BLaER1 (cell line): ENCODE measurements around the gene TLK2.
"Not testable (repeated sequence)": the region's sequence is repeated elsewhere in the genome, so short reads cannot be mapped to it uniquely, and the experiment has no call there.

Experiments used
- H3K27ac ChIP-seq: shearing (Covaris generic); formaldehyde crosslinking; 2 replicates; pipeline ENCODE4 v1.8.1; 2022
- H3K27me3 ChIP-seq: shearing (Covaris generic); formaldehyde crosslinking; 2 replicates; pipeline ENCODE4 v1.8.1; 2022
- H3K36me3 ChIP-seq: shearing (Covaris generic); formaldehyde crosslinking; 2 replicates; pipeline ENCODE4 v1.8.1; 2022
- H3K4me1 ChIP-seq: shearing (Covaris generic); formaldehyde crosslinking; 2 replicates; pipeline ENCODE4 v1.8.1; 2022
- H3K4me2 ChIP-seq: shearing (Covaris generic); formaldehyde crosslinking; 2 replicates; pipeline ENCODE4 v1.8.1; 2022
- H3K4me3 ChIP-seq: shearing (Covaris generic); formaldehyde crosslinking; 2 replicates; pipeline ENCODE4 v1.8.1; 2022
- H3K9ac ChIP-seq: shearing (Covaris generic); formaldehyde crosslinking; 2 replicates; pipeline ENCODE4 v1.8.1; 2022
- H3K9me3 ChIP-seq: shearing (Covaris generic); formaldehyde crosslinking; 2 replicates; pipeline ENCODE4 v1.8.1; 2022
- H4K20me1 ChIP-seq: shearing (Covaris generic); formaldehyde crosslinking; 2 replicates; pipeline ENCODE4 v1.8.1; 2022
- Cebpa-rat ChIP-seq: shearing (Covaris generic); IDR thresholded peaks from 2 replicates; pipeline ENCODE4 v1.8.1; 2022

Gene TLK2

GRCh38 chr17:62597150-62597549 is 118.5 kb downstream of the TLK2 start:
- no peak overlapping the region for H3K27ac ChIP-seq
- H4K20me1 ChIP-seq, result peaks cover 6% of the 10 kb centered on the region; the same call in 1 of the 2 replicates
- TF ChIP-seq Cebpa-rat, result no peak
- no peak overlapping the region for H3K4me3 ChIP-seq
- peaks cover 97% of the 10 kb centered on the region for H3K36me3 ChIP-seq
- peaks cover 42% of the 10 kb centered on the region for H3K9me3 ChIP-seq
- H3K9ac ChIP-seq, result no peak overlapping the region
- no peaks in the 10 kb centered on the region for H3K27me3 ChIP-seq
- no peak overlapping the region for H3K4me2 ChIP-seq
- no peaks in the 10 kb centered on the region for H3K4me1 ChIP-seq

- Histone ChIP-seq H3K9ac (no peak overlapping the region), H3K36me3 (peaks cover 97% of the 10 kb centered on the region), H3K4me1 (no peaks in the 10 kb centered on the region), H3K27me3 (no peaks in the 10 kb centered on the region), H3K9me3 (peaks cover 42% of the 10 kb centered on the region), H3K4me2 (no peak overlapping the region), H3K27ac (no peak overlapping the region), H4K20me1 (peaks cover 6% of the 10 kb centered on the region; the same call in 1 of the 2 replicates), H3K4me3 (no peak overlapping the region)
- no peak for TF ChIP-seq Cebpa-rat
Observed at GRCh38 chr17:62597920-62598319, 119.3 kb downstream of the TLK2 start.

- no peak for TF ChIP-seq Cebpa-rat
- H3K9me3 ChIP-seq, result peaks cover 24% of the 10 kb centered on the region
- peaks cover 97% of the 10 kb centered on the region for H3K36me3 ChIP-seq
Observed at GRCh38 chr17:62599964-62600657, 121.5 kb downstream of the TLK2 start.

GRCh38 chr17:62600805-62601204 is 122.2 kb downstream of the TLK2 start:
- no peak overlapping the region for H3K4me2 ChIP-seq
- no peak overlapping the region for H3K4me3 ChIP-seq
- H3K4me1 ChIP-seq, result no peaks in the 10 kb centered on the region
- peaks cover 17% of the 10 kb centered on the region for H3K9me3 ChIP-seq
- H3K9ac ChIP-seq, result no peak overlapping the region
- no peaks in the 10 kb centered on the region for H3K27me3 ChIP-seq
- H3K36me3 ChIP-seq, result peaks cover 97% of the 10 kb centered on the region
- no peak overlapping the region for H3K27ac ChIP-seq
- no peak for TF ChIP-seq Cebpa-rat
- peaks cover 6% of the 10 kb centered on the region; the same call in 1 of the 2 replicates for H4K20me1 ChIP-seq

More at GRCh38 chr17:62599964-62600657, 121.5 kb downstream of the TLK2 start:
- no peaks in the 10 kb centered on the region for H3K27me3 ChIP-seq
- no peak overlapping the region for H3K27ac ChIP-seq
- H3K4me3 ChIP-seq, result no peak overlapping the region
- no peaks in the 10 kb centered on the region for H3K4me1 ChIP-seq
- H4K20me1 ChIP-seq, result peaks cover 6% of the 10 kb centered on the region; the same call in 1 of the 2 replicates
- H3K4me2 ChIP-seq, result no peak overlapping the region
- H3K9ac ChIP-seq, result no peak overlapping the region

GRCh38 chr17:62601471-62601870 is 122.8 kb downstream of the TLK2 start:
- peaks cover 11% of the 10 kb centered on the region for H3K9me3 ChIP-seq
- H3K27me3 ChIP-seq, result no peaks in the 10 kb centered on the region
- TF ChIP-seq Cebpa-rat, result no peak
- H3K4me2 ChIP-seq, result no peak overlapping the region
- peaks cover 97% of the 10 kb centered on the region for H3K36me3 ChIP-seq
- H4K20me1 ChIP-seq, result peaks cover 6% of the 10 kb centered on the region; the same call in 1 of the 2 replicates
- H3K9ac ChIP-seq, result no peak overlapping the region
- no peaks in the 10 kb centered on the region for H3K4me1 ChIP-seq
- no peak overlapping the region for H3K4me3 ChIP-seq
- H3K27ac ChIP-seq, result no peak overlapping the region

GRCh38 chr17:62603783-62604182 is 125.2 kb downstream of the TLK2 start:
- H3K36me3 ChIP-seq, result peaks cover 98% of the 10 kb centered on the region
- not testable (repeated sequence) for H3K27me3 ChIP-seq, H3K9ac ChIP-seq, H4K20me1 ChIP-seq, H3K9me3 ChIP-seq, H3K27ac ChIP-seq, H3K4me3 ChIP-seq, H3K4me1 ChIP-seq, H3K4me2 ChIP-seq

GRCh38 chr17:62605588-62605987 is 127.0 kb downstream of the TLK2 start:
- no peak overlapping the region for H3K9ac ChIP-seq
- no peaks in the 10 kb centered on the region for H3K27me3 ChIP-seq
- H3K27ac ChIP-seq, result no peak overlapping the region
- peaks cover 98% of the 10 kb centered on the region for H3K36me3 ChIP-seq
- H3K4me3 ChIP-seq, result no peak overlapping the region
- H3K4me2 ChIP-seq, result no peak overlapping the region
- H3K9me3 ChIP-seq, result no peaks in the 10 kb centered on the region
- no peaks in the 10 kb centered on the region for H4K20me1 ChIP-seq
- H3K4me1 ChIP-seq, result 0 out of 2 replicates have a peak, but pooled peaks cover 5% of the 10 kb centered on the region
- no peak for TF ChIP-seq Cebpa-rat

GRCh38 chr17:62611292-62611691 is 132.7 kb downstream of the TLK2 start:
- no peaks in the 10 kb centered on the region for H3K9me3 ChIP-seq
- H3K27me3 ChIP-seq, result no peaks in the 10 kb centered on the region
- H3K36me3 ChIP-seq, result peaks cover 100% of the 10 kb centered on the region
- TF ChIP-seq Cebpa-rat, result no peak
- no peak overlapping the region for H3K4me2 ChIP-seq
- H3K4me3 ChIP-seq, result no peak overlapping the region
- H4K20me1 ChIP-seq, result no peaks in the 10 kb centered on the region
- no peak overlapping the region for H3K9ac ChIP-seq
- 0 out of 2 replicates have a peak, but pooled peaks cover 15% of the 10 kb centered on the region for H3K4me1 ChIP-seq
- H3K27ac ChIP-seq, result no peak overlapping the region

GRCh38 chr17:62611728-62612127 is 133.1 kb downstream of the TLK2 start:
- Histone ChIP-seq H3K9me3 (no peaks in the 10 kb centered on the region), H3K27ac (peak overlapping the region; percentile 1; the same call in 1 of the 2 replicates), H3K4me2 (no peak overlapping the region), H3K4me1 (0 out of 2 replicates have a peak, but pooled peaks cover 15% of the 10 kb centered on the region), H3K36me3 (peaks cover 98% of the 10 kb centered on the region), H3K9ac (no peak overlapping the region), H3K4me3 (no peak overlapping the region), H4K20me1 (no peaks in the 10 kb centered on the region), H3K27me3 (no peaks in the 10 kb centered on the region)
- no peak for TF ChIP-seq Cebpa-rat

GRCh38 chr17:62612289-62612688 is 133.7 kb downstream of the TLK2 start:
- H3K27me3 ChIP-seq, H3K9ac ChIP-seq, H3K9me3 ChIP-seq, H4K20me1 ChIP-seq, H3K4me3 ChIP-seq, H3K4me2 ChIP-seq: not testable (repeated sequence)
- peak overlapping the region; percentile 1; the same call in 1 of the 2 replicates for H3K27ac ChIP-seq
- peaks cover 97% of the 10 kb centered on the region for H3K36me3 ChIP-seq
- 0 out of 2 replicates have a peak, but pooled peaks cover 15% of the 10 kb centered on the region for H3K4me1 ChIP-seq

- Histone ChIP-seq H3K4me1 (0 out of 2 replicates have a peak, but pooled peaks cover 15% of the 10 kb centered on the region), H3K36me3 (peaks cover 97% of the 10 kb centered on the region)
- not testable (repeated sequence) for H3K27me3 ChIP-seq, H3K4me2 ChIP-seq, H3K9me3 ChIP-seq, H3K27ac ChIP-seq, H3K4me3 ChIP-seq, H4K20me1 ChIP-seq, H3K9ac ChIP-seq
Observed at GRCh38 chr17:62613095-62613494, 134.5 kb downstream of the TLK2 start.
